GM18507 (cell line): ENCODE data around the gene ST6GALNAC2.

Source experiments
- DNase-seq: peaks from one replicate; pipeline ENCODE4 v3.0.0; 2011; ENCODE audit warnings: low read depth; ENCODE audit not compliant: insufficient read length; ENCODE audit errors: extremely low spot score
- FAIRE-seq: peaks from 2 replicates; lab custom pipeline; 2011; peaks lifted over from hg19 to GRCh38; lab: Jason Lieb, UNC

ST6GALNAC2 gene

DNA sequence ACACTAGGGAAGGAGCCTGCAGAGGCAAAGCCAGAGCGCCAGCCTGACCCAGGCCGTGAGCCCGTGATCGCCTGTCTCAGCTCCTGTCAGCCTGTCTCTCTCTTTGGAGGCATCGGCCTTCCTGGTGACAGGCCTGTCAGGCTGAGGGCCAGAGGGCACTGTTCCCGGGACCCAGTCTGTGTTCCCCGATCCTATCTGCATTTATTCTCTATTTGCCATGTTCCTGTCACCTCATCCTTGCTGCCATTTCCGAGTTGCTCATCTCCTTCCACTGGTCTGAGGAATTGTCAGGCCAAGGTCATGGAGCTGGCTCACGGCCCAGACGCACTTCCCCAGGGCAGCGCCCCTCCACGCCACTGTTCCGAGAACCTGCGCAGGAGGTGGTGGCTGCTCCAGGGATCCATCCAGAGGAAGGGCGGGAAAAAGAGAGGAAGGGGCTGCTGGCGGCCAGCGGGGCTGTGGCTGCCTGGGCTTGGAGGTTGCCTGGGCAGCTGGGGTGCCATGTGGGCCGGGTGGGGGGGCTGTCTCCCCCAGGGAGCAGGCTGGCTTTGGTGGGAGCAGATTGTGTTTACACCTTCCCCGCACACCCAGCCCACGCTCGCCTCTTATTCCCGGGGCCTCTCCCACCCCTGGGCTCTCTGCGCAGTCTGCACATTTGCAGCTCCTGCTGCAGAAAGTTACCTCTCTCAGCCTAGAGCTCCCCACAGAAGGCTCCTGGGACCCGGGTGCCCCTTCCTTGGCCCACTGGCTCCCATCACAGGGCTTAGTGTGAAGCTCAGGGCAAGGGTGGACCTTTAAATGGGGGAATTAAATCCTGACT lies 40.9 kb downstream of the ST6GALNAC2 start:
- no peak for DNase-seq
- FAIRE-seq = no peak

GRCh38 chr17:76543826-76544545 lies 41.7 kb downstream of the ST6GALNAC2 start:
- DNase-seq (no peak), FAIRE-seq (no peak)

DNA sequence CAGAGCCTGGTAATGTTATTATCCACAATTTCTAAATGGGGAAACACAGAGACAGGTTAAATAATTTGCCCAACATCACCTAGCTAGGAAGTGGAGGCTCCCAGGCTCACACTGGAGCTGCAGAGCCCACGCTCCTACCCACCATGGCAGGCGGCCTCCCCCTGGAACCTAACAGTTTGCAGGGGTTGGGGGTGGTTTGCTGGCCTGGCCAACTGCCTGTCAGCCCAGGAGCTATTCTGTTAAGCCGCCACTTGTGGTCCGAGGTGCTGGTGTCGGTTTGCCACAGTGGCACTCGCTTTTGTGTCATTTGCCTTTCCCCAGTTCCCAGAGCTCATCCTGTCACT lies 42.2 kb downstream of the ST6GALNAC2 start:
- no peak for FAIRE-seq
- no peak for DNase-seq

DNA sequence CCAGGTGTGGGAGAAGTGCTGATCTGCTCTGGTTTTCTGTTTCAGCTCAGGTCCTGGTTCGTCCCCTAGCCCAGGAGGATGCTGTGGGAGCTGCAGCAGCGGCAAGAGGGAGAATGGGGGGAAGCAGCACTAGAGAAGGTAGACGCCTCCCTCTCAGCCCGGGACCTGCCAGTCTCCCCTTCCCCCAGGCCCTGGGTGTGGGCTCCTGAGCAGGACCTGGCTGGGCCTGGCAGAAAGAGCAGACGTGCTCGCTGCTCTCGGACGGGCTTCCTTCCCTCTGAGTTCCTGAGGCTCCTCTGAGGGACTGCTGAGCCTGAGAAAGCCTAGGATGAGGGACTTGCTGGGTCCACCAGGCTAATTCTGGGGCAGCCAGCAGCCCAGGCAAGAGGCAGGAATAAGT lies 42.7 kb downstream of the ST6GALNAC2 start:
- DNase-seq (no peak), FAIRE-seq (no peak)

DNA sequence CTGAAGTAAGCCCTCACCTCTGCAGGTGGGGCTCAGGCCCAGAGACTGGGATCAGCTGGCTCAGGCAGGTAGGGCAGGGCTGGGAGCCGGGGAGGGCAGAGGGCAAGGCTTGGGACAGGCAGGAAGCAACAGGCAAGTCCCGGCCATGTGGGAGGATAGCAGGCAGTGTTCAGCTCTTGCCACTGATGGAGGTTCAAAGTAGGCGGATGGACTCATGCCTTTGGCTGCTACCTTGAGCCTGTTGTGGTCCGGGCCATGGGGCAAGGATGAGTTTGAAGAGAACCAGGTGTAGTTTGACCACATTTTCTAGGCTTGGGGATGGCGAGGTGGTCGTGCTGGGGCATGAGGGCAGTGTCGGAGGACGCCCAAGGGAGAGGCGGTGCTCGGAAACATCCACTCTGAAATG lies 43.1 kb downstream of the ST6GALNAC2 start:
- DNase-seq (no peak), FAIRE-seq (no peak)

- FAIRE-seq (no peak), DNase-seq (no peak)
Observed at GRCh38 chr17:76541739-76542454, 43.8 kb downstream of the ST6GALNAC2 start.

DNA sequence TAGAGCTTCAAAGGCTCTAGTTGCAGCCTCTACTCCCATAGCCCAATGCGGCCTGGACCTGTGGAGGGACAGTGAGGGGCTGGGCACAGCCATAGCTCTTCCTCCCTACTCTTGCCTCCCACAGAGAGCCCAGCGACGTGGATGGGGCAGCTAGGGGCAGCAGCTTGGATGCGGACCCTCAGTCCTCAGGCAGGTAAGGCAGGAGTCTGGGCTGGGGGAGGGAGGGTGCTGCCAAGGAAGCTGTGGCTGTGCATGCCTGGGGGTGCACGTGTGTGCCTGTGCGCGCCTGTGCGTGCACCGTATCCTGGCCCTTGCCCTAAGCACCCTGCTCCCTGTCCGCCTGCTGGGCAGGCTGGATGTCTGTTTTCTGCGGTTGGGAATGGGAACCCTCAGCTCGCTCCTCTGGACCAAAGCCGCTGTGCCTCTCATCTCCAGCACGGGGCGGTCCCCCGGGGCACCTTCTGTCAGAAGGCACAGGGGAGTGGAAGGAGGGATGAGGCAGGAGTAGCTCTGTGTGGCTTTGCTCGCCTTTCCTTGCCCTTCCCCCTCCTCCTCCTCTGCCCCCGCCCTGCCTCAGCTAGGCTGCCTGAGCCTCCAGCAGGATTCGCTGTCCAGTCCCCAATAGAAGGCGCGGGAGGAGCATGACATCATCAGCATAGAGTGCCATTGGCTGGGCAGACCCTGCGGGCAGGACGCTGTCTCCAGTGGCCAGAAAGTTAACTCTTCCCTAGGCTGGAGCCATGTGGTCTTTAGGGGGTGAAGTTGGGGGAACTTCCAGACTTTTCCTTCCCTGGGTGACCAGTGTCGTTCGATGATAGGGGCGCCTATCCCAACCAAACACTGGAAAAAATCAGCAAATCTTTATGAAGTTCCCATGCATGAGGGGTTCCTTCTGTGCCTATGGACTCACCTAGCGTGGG lies 45.0 kb downstream of the ST6GALNAC2 start:
- FAIRE-seq = no peak

DNA sequence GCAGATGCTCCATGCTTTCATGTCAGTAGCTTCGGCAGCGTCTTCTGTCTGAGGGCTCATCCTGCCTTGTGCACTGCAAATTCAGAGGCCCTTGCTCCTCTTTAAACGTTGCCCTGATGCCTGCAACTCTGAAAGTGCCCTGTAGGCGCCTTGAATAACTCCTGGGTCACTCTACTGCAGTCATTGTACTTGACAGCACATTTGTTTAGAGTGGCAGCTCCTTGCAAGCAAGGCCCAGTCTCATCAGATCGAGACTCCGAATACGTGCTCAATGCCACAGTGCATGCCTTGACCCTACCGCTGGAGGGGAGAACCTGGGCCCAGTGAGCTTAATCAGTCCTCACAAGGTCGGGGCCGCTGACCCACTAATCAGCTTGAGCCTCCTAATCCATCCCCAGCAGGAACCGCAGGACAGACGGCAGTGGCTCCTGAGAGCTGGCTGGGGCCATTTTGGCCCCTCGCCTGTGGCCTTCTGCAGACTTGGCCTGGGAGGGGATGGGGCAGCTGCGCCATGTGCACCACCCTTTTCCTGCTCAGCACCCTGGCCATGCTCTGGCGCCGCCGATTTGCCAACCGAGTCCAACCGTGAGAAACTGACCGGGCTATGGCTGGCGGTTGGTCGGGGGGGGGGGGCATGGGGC lies 45.9 kb downstream of the ST6GALNAC2 start, which contains the start of gene PRCD:
TSS of gene PRCD (plus strand) at position 414 of the 641 bp plus-strand sequence. CDS start at position 512, 98 bp downstream.
- no peak for DNase-seq
- FAIRE-seq = no peak

More for the DNA sequence above, 45.0 kb downstream of the ST6GALNAC2 start:
- DNase-seq = no peak

DNA sequence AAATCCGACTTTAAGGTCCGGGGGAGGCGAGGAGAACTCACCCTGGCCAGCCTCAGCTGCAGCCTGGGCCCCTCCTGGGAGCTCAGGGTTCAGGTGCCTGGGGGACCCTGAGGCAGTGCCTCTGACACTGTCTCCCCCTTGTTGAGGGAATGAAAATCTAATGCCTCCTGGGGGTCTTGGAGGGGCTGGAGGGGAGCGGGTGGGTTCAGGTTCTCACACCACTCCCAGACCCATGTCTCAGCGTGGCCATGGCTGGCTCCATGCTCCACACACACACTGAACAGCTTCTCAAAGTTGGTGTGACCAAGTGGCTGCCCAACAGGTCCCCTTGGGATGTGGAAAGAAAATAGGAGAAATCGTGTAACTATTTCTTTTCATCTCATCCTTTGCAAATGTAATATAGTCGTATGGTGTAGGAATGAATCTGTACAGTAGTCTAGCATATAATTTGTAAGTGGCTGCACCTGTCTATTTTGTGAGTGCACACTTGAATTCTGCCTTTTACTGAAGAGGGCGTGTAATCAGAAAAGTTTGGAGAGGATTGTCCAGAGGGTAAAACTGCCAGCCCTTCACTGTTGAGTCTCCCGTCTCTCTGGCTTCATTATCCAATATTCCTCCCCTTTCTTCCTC lies 46.6 kb downstream of the ST6GALNAC2 start:
- no peak for FAIRE-seq
- no peak for DNase-seq

GRCh38 chr17:76538281-76538931 lies 47.3 kb downstream of the ST6GALNAC2 start:
- no peak for DNase-seq
- FAIRE-seq = no peak

DNA sequence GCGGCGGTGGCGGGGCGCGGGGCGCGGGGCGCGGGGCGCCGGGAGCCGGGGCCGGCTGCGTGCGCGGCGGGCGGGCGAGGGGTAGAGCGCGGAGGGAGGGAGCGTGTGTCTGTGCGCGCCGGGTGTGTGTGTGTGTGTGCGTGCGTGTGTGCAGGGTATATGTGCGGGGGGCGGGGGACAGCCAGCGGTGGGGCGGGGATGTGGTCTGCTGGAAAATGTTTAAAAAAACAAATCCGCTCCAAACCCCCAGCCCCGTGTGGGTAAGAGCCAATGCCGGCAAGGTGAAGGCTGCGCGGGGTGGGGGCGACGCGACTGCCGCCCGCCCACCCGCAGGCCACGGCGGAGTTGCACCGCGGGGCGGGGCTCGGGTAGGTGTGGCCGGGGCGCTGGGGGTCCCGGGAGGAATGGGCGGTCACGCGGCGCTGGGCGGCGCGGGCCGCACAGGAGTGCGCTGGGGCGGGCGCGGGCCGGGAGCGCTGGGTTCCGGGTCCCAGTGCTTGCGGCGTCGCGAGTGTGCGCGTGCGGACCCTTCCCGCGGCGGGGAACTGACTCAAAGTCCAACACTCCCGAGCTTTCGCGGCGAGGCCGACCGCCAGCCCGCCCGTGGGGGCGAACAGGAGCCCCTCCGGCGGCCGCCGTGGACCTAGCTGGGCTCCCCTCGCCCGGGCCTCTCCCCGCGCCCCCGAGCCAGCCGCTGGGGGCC lies 47.9 kb downstream of the ST6GALNAC2 start, which contains the start of gene CYGB:
TSS of gene CYGB (minus strand) at position 132 of the 703 bp plus-strand sequence. CDS start 167 bp downstream, outside the sequence.
- FAIRE-seq (no peak), DNase-seq (no peak)

DNA sequence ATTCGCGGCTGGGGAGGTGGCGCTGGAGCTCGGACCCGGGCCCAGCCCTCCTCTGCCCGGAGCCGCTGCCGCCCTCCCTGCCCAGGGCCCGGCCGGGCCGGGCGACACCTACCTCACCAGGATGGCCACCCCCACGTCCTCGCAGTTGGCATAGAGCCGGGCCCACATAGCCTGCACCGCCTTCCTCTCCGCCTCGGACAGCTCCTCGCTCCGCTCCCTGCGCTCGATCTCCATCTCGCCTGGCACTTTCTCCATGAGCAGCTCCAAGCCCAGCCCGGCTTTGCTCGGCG lies 48.4 kb downstream of the ST6GALNAC2 start:
- FAIRE-seq = no peak
- no peak for DNase-seq

- FAIRE-seq (no peak), DNase-seq (no peak)
Observed at GRCh38 chr17:76536511-76537287, 49.0 kb downstream of the ST6GALNAC2 start.

DNA sequence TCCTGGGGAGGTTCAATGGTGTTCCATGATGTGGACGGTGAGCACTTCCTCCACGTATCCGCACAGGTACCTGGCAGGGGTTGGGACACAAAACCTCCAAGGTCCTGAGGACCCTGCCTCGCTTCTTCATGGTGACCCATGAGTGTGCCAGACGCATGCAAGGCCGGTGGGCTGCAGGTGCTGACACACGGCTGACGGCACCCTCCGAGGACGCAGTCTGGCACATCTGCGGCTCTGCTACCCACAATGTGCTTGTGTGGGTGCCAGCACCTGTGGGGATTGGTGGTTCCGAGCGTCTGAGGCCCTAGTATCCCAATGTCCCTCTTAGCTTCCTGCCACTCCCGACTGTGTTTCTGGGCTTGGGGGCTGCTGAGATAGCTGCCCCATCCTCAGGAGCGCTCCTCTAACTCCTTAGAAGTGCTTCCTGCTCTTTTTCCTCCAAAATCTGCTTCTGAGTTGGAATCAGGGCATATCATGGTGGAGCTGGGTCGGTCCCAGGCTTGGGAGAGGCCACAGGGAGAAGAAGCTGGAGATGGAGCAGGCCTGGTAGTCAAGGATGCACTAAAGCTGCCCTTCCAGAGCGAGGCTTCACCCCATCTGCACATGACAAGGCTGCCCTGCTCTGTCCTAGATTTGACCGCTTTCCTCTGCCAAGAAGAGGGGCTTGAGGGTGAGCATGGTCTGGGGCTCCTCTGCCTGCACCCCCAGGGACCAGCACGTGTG lies 49.7 kb downstream of the ST6GALNAC2 start:
- no peak for FAIRE-seq

DNA sequence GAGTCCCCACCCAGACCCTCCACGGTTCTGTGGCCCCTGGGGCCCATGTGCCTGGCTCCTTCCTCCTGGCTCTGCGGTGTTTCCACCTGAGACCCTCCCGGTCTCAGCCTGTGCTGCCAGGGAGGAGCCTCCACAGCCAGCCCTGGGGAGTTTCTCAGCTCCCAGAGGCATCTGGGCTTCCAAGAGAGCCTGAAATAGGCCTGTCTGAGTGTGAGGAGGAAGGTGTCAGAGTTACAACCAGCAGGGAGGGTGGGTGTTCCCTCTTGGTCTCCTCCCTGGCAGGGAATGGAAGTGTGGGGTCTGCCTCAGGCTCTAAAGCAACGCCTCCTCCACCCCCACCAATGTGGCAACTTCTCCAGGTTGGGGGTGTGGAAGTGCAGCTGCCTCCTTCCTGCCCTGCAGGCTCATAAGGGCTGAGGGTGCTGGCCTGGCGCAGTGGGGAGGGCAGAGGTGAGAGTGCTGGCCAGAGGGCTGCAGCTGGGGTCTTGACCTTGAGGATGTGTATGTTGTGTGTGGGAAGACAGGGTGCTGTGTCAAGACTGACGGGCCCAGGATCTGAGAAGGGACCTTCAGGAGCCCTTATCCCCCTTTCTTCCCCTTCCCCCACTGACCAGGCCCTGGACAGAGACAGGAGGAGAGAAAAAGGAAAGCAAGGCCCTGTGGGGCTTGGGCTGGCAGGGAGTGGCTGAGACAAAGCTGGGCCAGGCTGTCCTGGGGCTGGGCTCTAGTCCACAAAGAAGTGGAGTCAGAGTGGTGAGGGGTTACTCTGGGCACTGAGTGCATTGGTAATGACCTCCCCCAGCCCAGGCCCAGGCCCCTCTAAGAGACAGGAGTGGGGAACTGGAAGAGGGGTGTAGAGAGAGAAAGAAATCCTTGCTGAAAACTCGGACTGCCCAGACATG lies 50.6 kb downstream of the ST6GALNAC2 start:
- DNase-seq (no peak), FAIRE-seq (no peak)

More for the DNA sequence above, 49.7 kb downstream of the ST6GALNAC2 start:
- DNase-seq = no peak
